ENCODE results near the gene FMN2. TPM values are rescaled to one million over a fixed set of nuclear protein-coding genes. Genes with fewer than 3 reads are reported as not detected.

The FMN2 gene
- total and polyA plus RNA-seq, 8 donors: 0.20 to 2.1 (median 1.2) TPM

DNA sequence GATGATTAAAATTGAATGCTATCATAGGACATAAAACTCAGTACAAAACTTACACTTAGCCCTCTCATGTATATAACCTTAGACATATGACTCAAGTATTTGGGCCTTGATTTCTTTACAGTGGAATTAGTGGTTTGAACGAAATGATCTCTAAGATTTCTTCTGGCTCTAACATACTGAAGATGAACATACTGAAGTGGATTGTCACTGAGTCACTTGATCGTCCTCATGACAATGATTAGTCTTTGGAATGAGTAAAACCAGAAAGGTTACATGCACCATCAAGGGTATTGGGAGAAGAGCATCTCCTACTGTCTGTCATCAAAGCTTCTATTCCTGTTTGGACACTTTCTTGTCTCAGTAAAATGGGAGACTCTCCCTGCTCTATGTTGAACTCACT lies 17.4 kb downstream of the FMN2 start:
- Histone ChIP-seq H3K4me1 (no peaks in the 10 kb centered on the region), H3K36me3 (no peaks in the 10 kb centered on the region), H3K27ac (no peak overlapping the region), H3K4me3 (no peak overlapping the region), H3K27me3 (no peaks in the 10 kb centered on the region), H3K9me3 (no peaks in the 10 kb centered on the region)
- ATAC-seq: no peak
- DNase-seq: no peak
- TF ChIP-seq CTCF (IDR thresholded peaks at IDR 0.05): no peak
- intact Hi-C loops (cut with DNase I): no loop called here

DNA sequence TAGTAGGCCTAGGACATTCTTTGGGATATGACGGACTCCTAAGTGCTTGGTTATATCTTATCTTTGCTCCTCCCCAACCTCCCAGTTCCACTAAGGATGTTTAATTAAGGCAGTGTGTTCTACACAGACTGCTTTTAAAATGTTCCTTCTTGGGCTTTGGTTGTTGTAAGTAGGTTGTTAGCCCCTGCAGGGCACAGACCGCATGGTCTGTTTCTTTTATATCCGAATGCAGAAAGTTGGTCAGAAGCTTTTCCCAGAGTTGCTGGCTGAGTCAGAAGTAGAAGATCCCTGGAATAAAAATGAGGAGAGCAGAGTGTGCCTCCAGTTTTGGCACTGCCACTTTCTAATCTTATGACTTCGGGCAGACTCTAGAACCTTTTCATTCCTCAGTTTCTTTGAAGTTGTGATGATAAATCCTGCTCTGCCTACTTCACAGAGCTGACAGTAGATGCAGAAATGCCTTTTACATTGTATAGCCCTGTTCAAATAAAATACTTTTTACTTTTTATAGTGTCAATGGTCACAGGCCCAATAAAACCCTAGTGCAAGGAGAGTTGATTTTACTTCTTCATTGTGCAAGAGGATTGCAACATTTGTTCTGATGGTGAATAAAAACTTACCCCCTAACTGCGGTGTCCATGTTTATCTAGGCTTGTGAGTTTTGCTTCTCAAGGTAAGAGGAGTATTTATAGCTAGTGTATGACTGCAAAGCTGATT lies 18.4 kb downstream of the FMN2 start:
- ATAC-seq (no peak), DNase-seq (no peak)
- no peaks in the 10 kb centered on the region for H3K9me3 ChIP-seq
- no peak for TF ChIP-seq CTCF (IDR thresholded peaks at IDR 0.05)
- no peaks in the 10 kb centered on the region for H3K4me1 ChIP-seq
- no peak overlapping the region for H3K4me3 ChIP-seq
- no peaks in the 10 kb centered on the region for H3K27me3 ChIP-seq
- H3K27ac ChIP-seq: no peak overlapping the region
- intact Hi-C loops (cut with DNase I): no loop called here
- H3K36me3 ChIP-seq: no peaks in the 10 kb centered on the region

GRCh38 chr1:240111558-240111957 lies 19.9 kb downstream of the FMN2 start:
- Histone ChIP-seq H3K27ac (no peak overlapping the region), H3K4me1 (no peaks in the 10 kb centered on the region), H3K36me3 (no peaks in the 10 kb centered on the region), H3K9me3 (no peaks in the 10 kb centered on the region), H3K4me3 (no peak overlapping the region), H3K27me3 (no peaks in the 10 kb centered on the region)
- no peak for TF ChIP-seq CTCF (IDR thresholded peaks at IDR 0.05)
- intact Hi-C loops (cut with DNase I): no loop called here
- ATAC-seq: no peak
- no peak for DNase-seq

DNA sequence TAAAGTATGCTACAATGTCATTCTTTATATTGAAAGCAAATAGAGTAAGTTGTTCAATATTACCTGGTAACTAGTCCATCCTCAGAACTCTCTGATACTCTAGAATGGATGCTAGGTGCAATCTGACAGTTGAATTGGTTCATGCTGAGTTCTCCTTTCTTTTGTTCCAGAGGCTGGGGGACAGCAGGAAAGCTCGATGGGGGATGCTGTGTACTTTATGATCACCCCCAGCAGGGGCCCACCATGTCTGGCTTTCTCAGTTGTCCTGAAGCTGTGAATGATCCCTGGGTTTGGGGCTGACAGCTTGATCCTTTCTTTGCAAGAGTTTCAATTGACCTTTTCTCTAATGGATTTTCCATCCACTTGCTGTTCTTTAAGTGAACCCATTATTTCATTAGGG lies 22.5 kb downstream of the FMN2 start:
- ATAC-seq: no peak
- DNase-seq: no peak
- intact Hi-C loops (cut with DNase I): no loop called here
- Histone ChIP-seq H3K9me3 (no peaks in the 10 kb centered on the region), H3K36me3 (no peaks in the 10 kb centered on the region), H3K27ac (no peak overlapping the region), H3K4me1 (no peaks in the 10 kb centered on the region), H3K27me3 (no peaks in the 10 kb centered on the region), H3K4me3 (no peak overlapping the region)
- no peak for TF ChIP-seq CTCF (IDR thresholded peaks at IDR 0.05)

- no peak overlapping the region for H3K4me3 ChIP-seq
- TF ChIP-seq CTCF (IDR thresholded peaks at IDR 0.05): no peak
- no peaks in the 10 kb centered on the region for H3K36me3 ChIP-seq
- H3K9me3 ChIP-seq: no peaks in the 10 kb centered on the region
- no peak overlapping the region for H3K27ac ChIP-seq
- DNase-seq (no peak), ATAC-seq (no peak)
- H3K4me1 ChIP-seq: no peaks in the 10 kb centered on the region
- intact Hi-C loops (cut with DNase I): no loop called here
- H3K27me3 ChIP-seq: no peaks in the 10 kb centered on the region
These were observed 24.1 kb downstream of the FMN2 start for GRCh38 chr1:240115831-240116230.

Measured in left lung (tissue), 10 donors.